K562 (cell line): ENCODE data around the gene RIPOR1. TPM values are rescaled to one million over a fixed set of nuclear protein-coding genes. Genes with fewer than 3 reads are reported as not detected.

Source experiments
- ATAC-seq: fragments of 200-7000 bp; cut with Tn5 transposase; 3 replicates; pipeline ENCODE4 v1.9.1; 2020; ENCODE audit warnings: moderate library complexity
- BruUV-seq: library from RNA; stranded (reverse); fragments of 400-500 nt; replicated peaks from 2 replicates; lab custom pipeline; 2021; lab: Mats Ljungman, UMichigan
- CTCF ChIA-PET: fragments of 300-600 bp; formaldehyde crosslinking; extraction: SDS; loops from one replicate; lab custom pipeline; 2021; ENCODE audit warnings: low intra/inter-chr PET ratio; lab: Yijun Ruan, JAX
- POLR2A ChIA-PET: fragments of 300-600, 350-650 bp; sonication (Branson Sonifier 250); formaldehyde crosslinking; extraction: SDS; loops from one replicate; lab custom pipeline; 2021; ENCODE audit warnings: antibody characterized with exemption, inconsistent platforms; lab: Yijun Ruan, JAX
- DNase-seq, 4 experiments: peaks; one replicate each; pipeline versions ENCODE4 v3.0.0 to v3.0.0-alpha.2; 2011 to 2018; ENCODE audit warnings: low spot score in 3 of 4, mixed read lengths in 3 of 4; ENCODE audit errors: extremely low read depth in 1 of 4
- FAIRE-seq: peaks from 2 replicates; lab custom pipeline; 2011; peaks lifted over from hg19 to GRCh38; lab: Jason Lieb, UNC
- H2AFZ ChIP-seq: 2 replicates; pipeline ENCODE4 v1.6.0; 2011; ENCODE audit warnings: low read depth, low read length, control low read depth, inconsistent platforms
- H3K27ac ChIP-seq: fragments of 200-600 bp; 3 replicates; pipeline ENCODE4 v1.8.0; 2011; ENCODE audit warnings: low read depth, mild to moderate bottlenecking, control low read depth, inconsistent platforms, low read length, moderate library complexity, mixed read lengths; ENCODE audit errors: extremely low read depth
- H3K27me3 ChIP-seq, 2 experiments: fragments of 300-600 bp in 1 of 2; 2 replicates in 1 of 2; 3 replicates in 1 of 2; pipeline versions ENCODE4 v1.6.0 to v1.8.0; 2011; ENCODE audit warnings: inconsistent platforms in 2 of 2, low read length in 2 of 2, mild to moderate bottlenecking in 1 of 2, mixed read lengths in 1 of 2, moderate library complexity in 1 of 2; ENCODE audit not compliant: control insufficient read depth in 2 of 2, insufficient read depth in 2 of 2
- H3K36me3 ChIP-seq: fragments of 300-600 bp; 3 replicates; pipeline ENCODE4 v1.8.0; 2011; ENCODE audit warnings: mild to moderate bottlenecking, low read length, inconsistent platforms; ENCODE audit not compliant: control insufficient read depth, insufficient read depth
- H3K4me1 ChIP-seq, 2 experiments: fragments of 200-600 bp in 1 of 2; replicated peaks in 1 of 2; 2 replicates in 1 of 2; 3 replicates in 1 of 2; pipeline versions ENCODE4 v1.5.1 to v1.8.0; 2011; ENCODE audit warnings: inconsistent platforms in 2 of 2, low read length in 2 of 2, mild to moderate bottlenecking in 1 of 2, mixed read lengths in 1 of 2, moderate library complexity in 1 of 2; ENCODE audit not compliant: control insufficient read depth in 2 of 2, insufficient read depth in 2 of 2
- H3K4me2 ChIP-seq: 2 replicates; pipeline ENCODE4 v1.6.1; 2011; ENCODE audit warnings: low read length, control low read depth, inconsistent platforms, mixed read lengths; ENCODE audit not compliant: insufficient read depth
- H3K4me3 ChIP-seq: fragments of 200-600 bp; sonication (generic), shearing (Covaris generic); 2 replicates; pipeline ENCODE4 v1.5.1; 2016; ENCODE audit warnings: control low read depth, inconsistent platforms
- H3K79me2 ChIP-seq: fragments of 200-600 bp; 3 replicates; pipeline ENCODE4 v1.8.0; 2011; ENCODE audit warnings: low read length, inconsistent platforms; ENCODE audit not compliant: control insufficient read depth, insufficient read depth
- H3K9ac ChIP-seq, 2 experiments: 2 replicates each; pipeline versions ENCODE4 v1.6.0 to v1.6.1; 2011; ENCODE audit warnings: low read depth in 2 of 2, low read length in 2 of 2, control low read depth in 1 of 2, inconsistent platforms in 1 of 2, mild to moderate bottlenecking in 1 of 2, mixed read lengths in 1 of 2; ENCODE audit not compliant: insufficient read depth in 1 of 2
- H3K9me1 ChIP-seq: one replicate; pipeline ENCODE4 v1.6.0; 2011; ENCODE audit warnings: inconsistent platforms, mild to moderate bottlenecking, low read length, moderate library complexity; ENCODE audit not compliant: control insufficient read depth, insufficient read depth
- H3K9me3 ChIP-seq: replicated peaks from 2 replicates; pipeline ENCODE4 v1.5.1; 2011; ENCODE audit warnings: low read depth, low read length, inconsistent platforms; ENCODE audit not compliant: control insufficient read depth, insufficient read depth
- H4K20me1 ChIP-seq: replicated peaks from 2 replicates; pipeline ENCODE4 v1.6.1; 2011; ENCODE audit warnings: low read length, inconsistent platforms, mixed read lengths; ENCODE audit not compliant: control insufficient read depth, insufficient read depth
- BRCA1 ChIP-seq, 2 experiments: fragments of 450-650 bp in 1 of 2; sonication (generic) in 1 of 2; formaldehyde crosslinking in 1 of 2; IDR thresholded peaks; 2 replicates each; pipeline versions ENCODE4 v1.5.0 to v1.6.1; 2017 to 2020; ENCODE audit warnings: mild to moderate bottlenecking in 1 of 2, missing genetic modification reagents in 1 of 2
- SMAD4 ChIP-seq: fragments of 250-450 bp; sonication (Bioruptor Pico); conservative IDR thresholded peaks from 2 replicates; pipeline ENCODE4 v1.8.0; 2021; ENCODE audit warnings: inconsistent platforms, mild to moderate bottlenecking, moderate library complexity
- SRSF7 ChIP-seq: fragments of 200-400 bp; formaldehyde crosslinking; optimal IDR thresholded peaks from 2 replicates; pipeline ENCODE3; 2017; ENCODE audit warnings: mild to moderate bottlenecking, low read depth, low read length
- WGBS: fragments of 100-300 bp; shearing (Covaris generic); methylation state at CpG from one replicate; pipeline ENCODE4 v1.1.6; 2016; ENCODE audit warnings: low coverage, mixed read lengths; ENCODE audit not compliant: insufficient coverage; ENCODE audit errors: missing lambda C conversion rate; 5-methylcytosine and 5-hydroxymethylcytosine counted together
- in situ Hi-C: fragments of 300-500 bp; cut with MboI; formaldehyde crosslinking; loops from 4 replicates; pipeline ENCODE4 v1.15.0; 2018; ENCODE audit warnings: inconsistent platforms, mixed read lengths
- intact Hi-C: fragments of 100-400 bp; cut with micrococcal nuclease; formaldehyde crosslinking; loops from 2 replicates; pipeline ENCODE4 v1.14.2; 2022
- polyA plus RNA-seq, 8 experiments: library from polyadenylated mRNA; depleted of rRNA in 4 of 8; stranded (reverse) in 5 of 8; unstranded in 3 of 8; fragments of >200 nt; fragmentation: Nextera tagmentation in 2 of 8; fragmentation: Illumina TruSeq in 1 of 8; extraction: Ambion mirVana in 2 of 8; extraction: Trizol in 1 of 8; gene quantifications; 2 replicates each; pipeline versions ENCODE4 v1.2.1 to v1.2.3, GENCODE V29; 2011 to 2014; ENCODE audit warnings: inconsistent platforms in 1 of 8, missing spikeins in 1 of 8
- total RNA-seq, 7 experiments: library from RNA; depleted of rRNA in 6 of 7; stranded (reverse); fragments of >200 nt in 6 of 7; fragmentation: Illumina TruSeq in 2 of 7; extraction: Trizol in 2 of 7; gene quantifications; 2 replicates each; pipeline versions ENCODE4 v1.2.1 to v1.2.3, GENCODE V29; 2011 to 2021; ENCODE audit warnings: low replicate concordance in 1 of 7
- TF ChIP-seq, protein P1 (sequence below): sonication (generic); formaldehyde crosslinking; IDR thresholded peaks from 2 replicates; pipeline ENCODE4 v1.8.0; 2022; ENCODE audit warnings: missing genetic modification reagents, mild to moderate bottlenecking, moderate library complexity, borderline replicate concordance

RIPOR1 gene
- total and polyA plus RNA-seq, 9 of the 15 experiments (the other 6 are each of a cell fraction or from before 2014, with no cell fraction given) = 0.36 to 31.1 (median 3.0) TPM

DNA sequence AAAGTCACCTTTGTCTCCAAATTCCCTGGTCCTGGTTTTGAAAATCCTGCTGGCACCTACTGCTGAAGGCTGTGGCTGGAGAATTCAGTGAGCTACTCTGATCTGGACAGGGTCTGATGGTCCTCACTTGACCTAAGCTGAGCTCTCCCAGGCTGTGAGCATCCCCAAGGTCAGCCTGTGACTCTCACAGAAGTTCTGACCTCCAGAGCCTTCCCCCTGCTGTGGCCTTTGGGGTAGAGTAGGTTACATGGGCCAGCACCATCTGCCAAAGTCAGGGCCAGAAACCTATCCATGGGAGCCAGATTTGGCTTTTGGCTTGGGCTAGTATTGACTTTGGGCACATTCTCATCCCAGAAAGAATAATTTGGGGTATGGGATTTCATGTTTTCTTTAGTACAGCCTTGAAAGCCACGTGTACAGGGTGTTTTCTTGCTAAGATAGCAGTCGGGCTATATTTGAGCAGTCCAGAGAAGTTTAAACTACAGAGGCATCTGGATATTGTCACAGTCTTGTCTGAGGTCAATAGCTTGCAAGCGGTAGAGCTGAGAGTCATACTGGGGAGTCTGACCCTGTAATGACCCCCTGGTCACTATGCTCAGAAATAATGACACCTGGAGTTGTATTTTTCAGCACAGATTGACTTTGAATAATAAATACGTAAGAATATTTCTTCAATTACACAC lies 39.1 kb upstream of the RIPOR1 start:
- Histone ChIP-seq H3K9ac (no peak overlapping the region), H3K9me3 (peaks cover 2% of the 10 kb centered on the region; the same call in 1 of the 2 replicates), H3K36me3 (peaks cover 2% of the 10 kb centered on the region; the same call in 2 of the 3 replicates), H3K27ac (no peak overlapping the region), H3K79me2 (no peaks in the 10 kb centered on the region), H3K4me2 (no peak overlapping the region), H3K27me3 (no peaks in the 10 kb centered on the region), H3K4me3 (no peak overlapping the region), H3K9me1 (no peaks in the 10 kb centered on the region), H2AFZ (no peak overlapping the region), H3K4me1 (peaks cover 0 to 5% of the 10 kb centered on the region in 2 experiments; a peak in 2 of 5 replicates), H4K20me1 (no peaks in the 10 kb centered on the region)
- intact Hi-C loops (no loop called here), in situ Hi-C loops (no loop called here)
- FAIRE-seq (no peak), ATAC-seq (peak; percentile 18; the same call in 1 of the 3 replicates), DNase-seq (peak in 1 of 4 experiments; percentile 6)
- CTCF ChIA-PET = no interaction called here
- POLR2A ChIA-PET = interaction anchor here (1.7 kb wide), 1 partner anchor 9 kb away, joined by 7 read pairs; the partner anchor contains the start of gene ATP6V0D1
- no TSS peak for BruUV-seq
- 36% methylated on average over 4 of the region's 4 CpGs for WGBS
- TF ChIP-seq BRCA1 (IDR thresholded peaks at IDR 0.05) = no peak
- 0 out of 2 replicates have a peak, but pooled peaks have one; percentile 30 for TF ChIP-seq BRCA1 (CRISPR knock-in tag; IDR thresholded peaks at IDR 0.05)
- no peak for TF ChIP-seq SMAD4 (CRISPR knock-in tag)
- TF ChIP-seq SRSF7 = no peak
- TF ChIP-seq, protein P1, sequence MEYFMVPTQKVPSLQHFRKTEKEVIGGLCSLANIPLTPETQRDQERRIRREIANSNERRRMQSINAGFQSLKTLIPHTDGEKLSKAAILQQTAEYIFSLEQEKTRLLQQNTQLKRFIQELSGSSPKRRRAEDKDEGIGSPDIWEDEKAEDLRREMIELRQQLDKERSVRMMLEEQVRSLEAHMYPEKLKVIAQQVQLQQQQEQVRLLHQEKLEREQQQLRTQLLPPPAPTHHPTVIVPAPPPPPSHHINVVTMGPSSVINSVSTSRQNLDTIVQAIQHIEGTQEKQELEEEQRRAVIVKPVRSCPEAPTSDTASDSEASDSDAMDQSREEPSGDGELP = no peak
